Tibial artery (tissue), 4 donors: Measurements from ENCODE around the gene CPNE4.

Experiments
- DNase-seq, 2 donors: peaks; one replicate each; pipeline ENCODE4 v3.0.0-alpha.2; 2019
- H3K27ac ChIP-seq, 2 donors: fragments of 200-600 bp; sonication (generic) in 1 of 2; 1 replicate in 1 of 2; 2 replicates in 1 of 2; pipeline ENCODE4 v1.5.1; 2018 to 2019; ENCODE audit warnings: mild to moderate bottlenecking in 1 of 2
- H3K27me3 ChIP-seq, 2 donors: fragments of 200-600 bp; sonication (generic) in 1 of 2; one replicate each; pipeline versions ENCODE4 v1.5.1 to v1.6.0; 2016 to 2019
- H3K36me3 ChIP-seq, 3 donors: fragments of 200-600 bp; sonication (generic) in 2 of 3; one replicate each; pipeline ENCODE4 v1.5.1; 2016 to 2019; ENCODE audit warnings: mild to moderate bottlenecking in 2 of 3
- H3K4me1 ChIP-seq, 4 donors: fragments of 200-600 bp; sonication (generic) in 2 of 4; 1 replicate in 3 of 4; 2 replicates in 1 of 4; pipeline ENCODE4 v1.5.1; 2016 to 2019
- H3K4me3 ChIP-seq, 2 donors: fragments of 200-600 bp; sonication (generic) in 1 of 2; 1 replicate in 1 of 2; 2 replicates in 1 of 2; pipeline ENCODE4 v1.5.1; 2018 to 2019; ENCODE audit warnings: mild to moderate bottlenecking in 2 of 2
- H3K9me3 ChIP-seq, 3 donors: fragments of 200-600 bp; sonication (generic) in 1 of 3; one replicate each; pipeline ENCODE4 v1.5.1; 2016 to 2019
- CTCF ChIP-seq, 2 experiments: fragments of 200-600 bp in 1 of 2; fragments of 450-650 bp in 1 of 2; IDR thresholded peaks; one replicate each; pipeline ENCODE4 v1.5.1; 2017 to 2019; ENCODE audit warnings: antibody characterized with exemption in 2 of 2, mild to moderate bottlenecking in 1 of 2, moderate library complexity in 1 of 2
- intact Hi-C: fragments of 100-400 bp; cut with DNase I; formaldehyde crosslinking; loops from one replicate; pipeline ENCODE4 v1.15.0; 2023; ENCODE audit warnings: low total_unique reads

The CPNE4 gene

GRCh38 chr3:131755380-131755779 is 279.4 kb downstream of the CPNE4 start:
- no peak for TF ChIP-seq CTCF (IDR thresholded peaks at IDR 0.05)
- intact Hi-C loops: no loop called here
- no peak overlapping the region for H3K4me3 ChIP-seq
- no peak for DNase-seq
- H3K27ac ChIP-seq: no peak overlapping the region
- H3K4me1 ChIP-seq: no peaks in the 10 kb centered on the region
- no peaks in the 10 kb centered on the region for H3K27me3 ChIP-seq
- H3K36me3 ChIP-seq: no peaks in the 10 kb centered on the region
- peaks cover 0 to 8% (median 4%) of the 10 kb centered on the region in 3 donors for H3K9me3 ChIP-seq

- no peak for DNase-seq
- Histone ChIP-seq H3K27ac (no peak overlapping the region), H3K36me3 (no peaks in the 10 kb centered on the region), H3K9me3 (no peaks in the 10 kb centered on the region), H3K27me3 (no peaks in the 10 kb centered on the region), H3K4me1 (no peaks in the 10 kb centered on the region), H3K4me3 (no peak overlapping the region)
- no peak for TF ChIP-seq CTCF (IDR thresholded peaks at IDR 0.05)
- intact Hi-C loops: no loop called here
Observed at GRCh38 chr3:131750256-131750655, 284.6 kb downstream of the CPNE4 start.

GRCh38 chr3:131749826-131750225 is 285.0 kb downstream of the CPNE4 start:
- intact Hi-C loops: no loop called here
- Histone ChIP-seq H3K27ac (no peak overlapping the region), H3K27me3 (no peaks in the 10 kb centered on the region), H3K4me1 (no peaks in the 10 kb centered on the region), H3K9me3 (no peaks in the 10 kb centered on the region), H3K36me3 (no peaks in the 10 kb centered on the region), H3K4me3 (no peak overlapping the region)
- DNase-seq: no peak
- TF ChIP-seq CTCF (IDR thresholded peaks at IDR 0.05): no peak

GRCh38 chr3:131747466-131747865 is 287.3 kb downstream of the CPNE4 start:
- Histone ChIP-seq H3K27ac (no peak overlapping the region), H3K4me3 (no peak overlapping the region), H3K27me3 (no peaks in the 10 kb centered on the region), H3K4me1 (no peaks in the 10 kb centered on the region), H3K9me3 (no peaks in the 10 kb centered on the region), H3K36me3 (no peaks in the 10 kb centered on the region)
- intact Hi-C loops: no loop called here
- DNase-seq: no peak
- TF ChIP-seq CTCF (IDR thresholded peaks at IDR 0.05): no peak

- no peak for TF ChIP-seq CTCF (IDR thresholded peaks at IDR 0.05)
- H3K27me3 ChIP-seq: no peaks in the 10 kb centered on the region
- H3K27ac ChIP-seq: no peak overlapping the region
- H3K4me3 ChIP-seq: no peak overlapping the region
- intact Hi-C loops: no loop called here
- H3K9me3 ChIP-seq: no peaks in the 10 kb centered on the region
- DNase-seq: no peak
- H3K36me3 ChIP-seq: no peaks in the 10 kb centered on the region
- H3K4me1 ChIP-seq: no peaks in the 10 kb centered on the region
Observed at GRCh38 chr3:131744765-131745164, 290.0 kb downstream of the CPNE4 start.

- Histone ChIP-seq H3K27ac (no peak overlapping the region), H3K4me3 (no peak overlapping the region), H3K27me3 (no peaks in the 10 kb centered on the region), H3K9me3 (no peaks in the 10 kb centered on the region), H3K4me1 (no peaks in the 10 kb centered on the region), H3K36me3 (no peaks in the 10 kb centered on the region)
- no peak for DNase-seq
- intact Hi-C loops: no loop called here
- no peak for TF ChIP-seq CTCF (IDR thresholded peaks at IDR 0.05)
Observed at GRCh38 chr3:131743126-131743525, 291.7 kb downstream of the CPNE4 start.
